ENCODE results near the gene DYNLT2.

GRCh38 chr6:169778646-169779045 is 27.3 kb upstream of the DYNLT2 start:
- TF ChIP-seq, protein P1, sequence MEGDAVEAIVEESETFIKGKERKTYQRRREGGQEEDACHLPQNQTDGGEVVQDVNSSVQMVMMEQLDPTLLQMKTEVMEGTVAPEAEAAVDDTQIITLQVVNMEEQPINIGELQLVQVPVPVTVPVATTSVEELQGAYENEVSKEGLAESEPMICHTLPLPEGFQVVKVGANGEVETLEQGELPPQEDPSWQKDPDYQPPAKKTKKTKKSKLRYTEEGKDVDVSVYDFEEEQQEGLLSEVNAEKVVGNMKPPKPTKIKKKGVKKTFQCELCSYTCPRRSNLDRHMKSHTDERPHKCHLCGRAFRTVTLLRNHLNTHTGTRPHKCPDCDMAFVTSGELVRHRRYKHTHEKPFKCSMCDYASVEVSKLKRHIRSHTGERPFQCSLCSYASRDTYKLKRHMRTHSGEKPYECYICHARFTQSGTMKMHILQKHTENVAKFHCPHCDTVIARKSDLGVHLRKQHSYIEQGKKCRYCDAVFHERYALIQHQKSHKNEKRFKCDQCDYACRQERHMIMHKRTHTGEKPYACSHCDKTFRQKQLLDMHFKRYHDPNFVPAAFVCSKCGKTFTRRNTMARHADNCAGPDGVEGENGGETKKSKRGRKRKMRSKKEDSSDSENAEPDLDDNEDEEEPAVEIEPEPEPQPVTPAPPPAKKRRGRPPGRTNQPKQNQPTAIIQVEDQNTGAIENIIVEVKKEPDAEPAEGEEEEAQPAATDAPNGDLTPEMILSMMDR (IDR thresholded peaks at IDR 0.05): no peak
- TF ChIP-seq POLR2A (IDR thresholded peaks at IDR 0.05): no peak

Data from Peyer's patch (tissue), 4 donors.